Thyroid gland (tissue), 4 donors: ENCODE results near the gene KIFC3.

Experiments
- CTCF ChIP-seq, 6 experiments: fragments of 200-600 bp in 3 of 6; fragments of 450-650 bp in 3 of 6; sonication (generic) in 3 of 6; IDR thresholded peaks; one replicate each; pipeline ENCODE4 v1.5.1; 2016 to 2019; ENCODE audit warnings: antibody characterized with exemption in 6 of 6, mild to moderate bottlenecking in 2 of 6, inconsistent platforms in 1 of 6, moderate library complexity in 1 of 6
- POLR2A ChIP-seq, 2 donors: fragments of 450-650 bp; IDR thresholded peaks; one replicate each; pipeline ENCODE4 v1.6.1; 2017; ENCODE audit warnings: antibody characterized with exemption in 2 of 2, mild to moderate bottlenecking in 2 of 2, moderate library complexity in 1 of 2

DNA sequence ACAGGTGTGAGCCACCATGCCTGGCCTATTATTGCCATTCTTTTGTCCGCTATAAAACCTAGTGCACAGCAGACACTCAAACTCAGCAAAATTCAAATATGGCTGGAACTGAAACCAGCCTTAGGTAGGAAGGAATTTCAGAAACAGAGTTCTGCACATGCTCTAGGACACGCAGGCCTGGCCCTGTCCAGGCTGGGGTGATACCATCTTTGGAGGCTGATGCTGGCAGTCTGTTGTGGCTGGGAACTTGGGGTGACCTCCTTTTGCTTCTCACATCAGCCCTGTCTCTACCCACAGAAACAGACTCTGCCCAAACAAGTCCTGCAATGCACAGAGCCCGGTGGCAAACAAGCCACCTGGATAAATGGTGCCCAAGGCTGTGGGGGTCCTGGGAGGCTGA lies 12.6 kb upstream of the KIFC3 start:
- no peak for TF ChIP-seq POLR2A (IDR thresholded peaks at IDR 0.05)
- no peak for TF ChIP-seq CTCF (IDR thresholded peaks at IDR 0.05)
